Fibroblast of lung (primary cell): ENCODE results near the gene BMPR1B.
A peak's percentile ranks its signal among the peaks of the same experiment; 100 is the strongest.

Experiments used
- EZH2 ChIP-seq: IDR thresholded peaks from 2 replicates; pipeline ENCODE4 v1.5.1; 2012; ENCODE audit warnings: low read length, control low read depth, mild to moderate bottlenecking; ENCODE audit errors: missing control alignments
- TF ChIP-seq, protein P1 (sequence below), 2 donors: IDR thresholded peaks in 1 of 2; conservative IDR thresholded peaks in 1 of 2; 1 replicate in 1 of 2; 2 replicates in 1 of 2; pipeline ENCODE4 v1.5.1; 2011 to 2012; ENCODE audit warnings: low read length in 2 of 2, control low read depth in 1 of 2, inconsistent platforms in 1 of 2, low read depth in 1 of 2, mild to moderate bottlenecking in 1 of 2

DNA sequence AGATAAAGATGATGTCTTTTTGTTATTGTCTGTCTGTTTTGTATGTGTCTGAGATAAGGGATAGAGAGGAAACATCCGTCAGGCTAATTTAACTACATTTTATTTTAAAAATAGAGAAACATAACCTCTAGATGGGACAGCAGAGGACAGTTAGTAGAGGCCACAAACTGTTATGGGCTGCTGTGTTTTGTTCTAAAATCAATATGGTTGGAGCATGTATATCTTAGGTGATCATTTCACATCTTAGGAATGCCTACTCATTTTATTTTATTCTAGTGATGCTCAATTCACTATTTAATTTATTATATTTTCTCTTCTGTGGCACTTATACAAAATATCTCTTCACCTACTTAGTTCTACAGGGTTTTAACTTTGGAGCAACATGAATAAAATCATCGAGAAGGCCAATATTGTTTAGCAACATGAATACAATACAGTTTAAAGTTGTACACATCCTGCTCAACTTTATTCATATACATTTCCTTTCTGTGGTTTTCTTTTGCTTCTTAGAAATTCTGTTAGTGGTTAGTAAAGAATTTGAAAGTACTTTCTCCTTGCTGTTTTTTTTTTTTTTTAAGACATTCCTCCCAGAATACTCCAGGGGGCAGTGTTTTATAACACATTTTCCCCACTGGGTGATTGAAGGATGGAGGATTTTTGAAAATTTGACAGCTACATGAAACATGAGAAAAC is 398.1 kb downstream of the BMPR1B start:
- TF ChIP-seq, protein P1, sequence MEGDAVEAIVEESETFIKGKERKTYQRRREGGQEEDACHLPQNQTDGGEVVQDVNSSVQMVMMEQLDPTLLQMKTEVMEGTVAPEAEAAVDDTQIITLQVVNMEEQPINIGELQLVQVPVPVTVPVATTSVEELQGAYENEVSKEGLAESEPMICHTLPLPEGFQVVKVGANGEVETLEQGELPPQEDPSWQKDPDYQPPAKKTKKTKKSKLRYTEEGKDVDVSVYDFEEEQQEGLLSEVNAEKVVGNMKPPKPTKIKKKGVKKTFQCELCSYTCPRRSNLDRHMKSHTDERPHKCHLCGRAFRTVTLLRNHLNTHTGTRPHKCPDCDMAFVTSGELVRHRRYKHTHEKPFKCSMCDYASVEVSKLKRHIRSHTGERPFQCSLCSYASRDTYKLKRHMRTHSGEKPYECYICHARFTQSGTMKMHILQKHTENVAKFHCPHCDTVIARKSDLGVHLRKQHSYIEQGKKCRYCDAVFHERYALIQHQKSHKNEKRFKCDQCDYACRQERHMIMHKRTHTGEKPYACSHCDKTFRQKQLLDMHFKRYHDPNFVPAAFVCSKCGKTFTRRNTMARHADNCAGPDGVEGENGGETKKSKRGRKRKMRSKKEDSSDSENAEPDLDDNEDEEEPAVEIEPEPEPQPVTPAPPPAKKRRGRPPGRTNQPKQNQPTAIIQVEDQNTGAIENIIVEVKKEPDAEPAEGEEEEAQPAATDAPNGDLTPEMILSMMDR (conservative IDR thresholded peaks at IDR 0.05 in 1 of 2, IDR thresholded peaks at IDR 0.05 in 1 of 2; ENCODE audit: low read depth in 1 of 2, low read length in 2 of 2): peak; percentile 54 to 56
- no peak for TF ChIP-seq EZH2
